Daoy (cell line): ENCODE measurements around the gene C2orf15. TPM values are rescaled to one million over a fixed set of nuclear protein-coding genes. Genes with fewer than 3 reads are reported as not detected.
"Not testable (repeated sequence)": the region's sequence is repeated elsewhere in the genome, so short reads cannot be mapped to it uniquely, and the experiment has no call there.

Source experiments
- DNase-seq: peaks from one replicate; pipeline ENCODE4 v3.0.0-alpha.2; 2015; ENCODE audit warnings: low read depth
- total RNA-seq: library from RNA; depleted of rRNA; stranded (reverse); fragments of >200 nt; shearing (Covaris generic); gene quantifications from 2 replicates; pipeline ENCODE4 v1.2.3, GENCODE V29; 2014; rRNA removed

The C2orf15 gene
- total RNA-seq, 1 experiment from 2014 or later = 0.11 TPM

DNA sequence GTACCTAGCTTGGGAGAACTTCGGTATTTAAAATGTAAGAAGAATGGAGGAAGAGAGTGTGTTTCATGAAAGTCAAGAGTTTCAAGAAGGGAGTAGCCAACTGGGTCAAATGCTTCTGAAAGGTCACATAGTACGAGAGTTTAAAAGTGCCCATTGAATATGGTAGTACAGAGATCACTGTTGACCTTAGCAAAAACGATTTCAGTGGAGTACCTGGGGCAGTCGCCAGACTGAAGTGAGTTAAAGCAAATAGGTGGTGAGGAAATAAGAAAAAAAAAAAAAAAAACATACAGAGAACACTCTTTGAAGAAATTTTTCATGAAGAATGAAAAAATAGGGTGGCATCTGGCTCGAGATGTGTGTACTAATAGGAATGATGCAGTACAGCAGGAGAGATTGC lies 24.7 kb downstream of the C2orf15 start:
- DNase-seq = no peak

DNA sequence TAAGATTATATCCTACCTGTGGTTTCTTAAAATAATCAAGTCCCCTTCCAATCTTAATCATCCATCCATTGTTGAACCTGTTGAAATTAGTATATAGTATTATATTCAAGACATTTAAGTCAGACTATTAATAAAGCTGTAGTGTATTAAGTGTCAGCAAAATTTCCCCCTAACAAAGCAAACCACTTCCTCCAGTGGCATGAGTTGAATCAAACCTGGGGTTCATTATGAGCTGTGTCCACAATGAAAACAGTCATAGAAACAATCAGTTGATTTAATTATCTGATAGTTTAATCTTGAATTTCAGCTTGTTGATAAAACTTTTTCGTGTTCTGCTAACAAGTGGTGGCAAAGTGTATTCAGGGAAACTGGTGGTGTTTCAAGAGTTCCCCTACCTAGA lies 28.0 kb downstream of the C2orf15 start:
- DNase-seq = no peak

DNA sequence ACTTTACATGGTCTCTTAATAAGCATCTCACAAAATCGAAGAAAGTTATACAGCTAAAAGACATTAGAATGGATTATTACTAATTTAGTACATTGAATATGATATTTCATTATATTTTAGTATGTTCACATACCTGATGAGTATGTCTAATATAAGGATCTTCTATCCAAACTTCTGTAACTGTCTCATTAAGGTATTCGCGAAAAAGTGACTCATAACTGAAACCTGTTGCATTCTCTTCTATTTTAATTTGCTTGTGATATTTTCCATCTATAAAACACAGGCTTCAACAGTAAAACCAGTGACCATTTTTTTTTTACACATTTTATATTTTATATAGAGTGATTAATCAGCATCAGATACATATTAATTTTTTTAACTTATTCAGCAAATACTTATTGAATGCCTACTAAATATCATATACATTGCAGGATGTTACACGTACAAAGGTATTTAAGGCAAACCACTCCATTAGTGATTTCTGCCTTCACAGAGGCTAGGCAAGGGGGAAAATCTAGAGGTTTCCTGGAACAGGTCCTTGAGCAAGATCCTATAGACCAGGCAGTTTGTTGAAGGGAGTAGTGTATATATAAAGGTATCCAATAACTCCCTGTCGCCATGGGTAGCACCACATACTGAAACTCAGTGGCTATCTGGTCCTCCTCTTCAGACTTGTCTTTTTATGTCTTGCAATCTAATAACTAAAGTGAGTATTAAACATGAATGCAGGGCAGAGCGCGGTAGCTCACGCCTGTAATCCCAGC lies 30.1 kb downstream of the C2orf15 start:
- DNase-seq = no peak

DNA sequence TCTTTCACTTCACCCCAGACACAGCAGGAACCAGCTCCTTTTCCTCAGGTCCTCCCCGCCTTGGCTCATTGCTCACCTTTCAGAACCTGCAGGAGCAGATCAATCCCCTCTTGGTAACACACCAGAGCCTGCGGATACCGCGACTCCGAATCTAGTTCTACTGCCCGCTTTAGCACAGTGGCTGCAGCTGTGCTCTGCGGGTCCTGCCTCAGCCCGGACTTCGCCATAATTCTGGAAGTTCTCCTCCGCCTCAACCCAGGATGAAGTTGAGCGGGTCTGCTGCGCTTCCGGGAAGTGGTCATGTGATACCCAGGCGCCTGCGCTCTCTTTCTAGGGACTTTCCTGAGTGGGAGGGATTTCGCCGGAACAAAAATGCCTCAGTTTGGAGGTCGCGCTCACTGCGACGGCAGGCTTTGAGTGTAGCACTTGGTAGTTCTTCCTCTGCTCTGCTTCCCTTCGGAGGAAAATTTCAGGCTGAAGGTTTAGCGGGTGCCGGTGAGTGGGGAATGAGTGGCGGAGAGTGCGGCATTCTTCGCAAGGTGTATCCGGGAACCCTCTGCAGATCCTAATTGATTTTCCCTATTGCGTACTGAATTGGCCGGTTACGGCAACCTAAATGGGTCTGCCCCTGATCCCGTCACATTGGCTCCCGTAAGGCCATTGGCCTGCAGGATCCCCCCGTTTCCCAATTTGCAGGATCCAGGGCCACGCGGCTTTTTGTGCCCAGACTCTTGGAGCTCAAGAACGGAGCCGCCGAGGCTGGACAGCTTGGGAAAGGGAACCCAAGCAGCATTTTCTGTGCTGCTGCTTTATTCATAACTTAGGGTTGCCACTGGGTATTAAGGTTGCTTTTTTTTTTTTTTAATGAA lies 39.5 kb downstream of the C2orf15 start, which contains the start of the genes MITD1 and MRPL30:
Gene MITD1 (minus strand): TSS at position 304 of the 869 bp plus-strand sequence. CDS start 77 bp downstream, at position 227.
Gene MRPL30 (plus strand): TSS at position 430 of the 869 bp plus-strand sequence. CDS start 5,020 bp downstream, outside the sequence.
- DNase-seq = peak; percentile 95

DNA sequence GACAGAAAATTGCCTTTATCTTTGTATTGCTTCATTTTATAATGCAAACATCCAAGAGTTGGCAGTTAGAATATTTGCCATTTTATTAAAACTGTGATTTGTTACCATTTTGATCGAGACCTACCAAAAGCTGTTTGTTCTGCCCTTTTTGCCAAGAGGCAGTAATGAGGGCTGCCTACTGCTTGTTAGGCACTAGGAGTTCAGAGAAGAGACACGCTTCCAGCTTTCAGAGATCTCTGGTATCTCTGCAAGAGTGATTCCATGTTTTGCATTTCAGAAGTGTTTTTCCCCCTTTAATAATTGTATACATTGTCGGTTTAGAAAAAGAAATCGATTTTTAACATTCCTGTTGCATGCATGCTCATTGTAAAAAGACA lies 40.1 kb downstream of the C2orf15 start:
- DNase-seq = no peak

DNA sequence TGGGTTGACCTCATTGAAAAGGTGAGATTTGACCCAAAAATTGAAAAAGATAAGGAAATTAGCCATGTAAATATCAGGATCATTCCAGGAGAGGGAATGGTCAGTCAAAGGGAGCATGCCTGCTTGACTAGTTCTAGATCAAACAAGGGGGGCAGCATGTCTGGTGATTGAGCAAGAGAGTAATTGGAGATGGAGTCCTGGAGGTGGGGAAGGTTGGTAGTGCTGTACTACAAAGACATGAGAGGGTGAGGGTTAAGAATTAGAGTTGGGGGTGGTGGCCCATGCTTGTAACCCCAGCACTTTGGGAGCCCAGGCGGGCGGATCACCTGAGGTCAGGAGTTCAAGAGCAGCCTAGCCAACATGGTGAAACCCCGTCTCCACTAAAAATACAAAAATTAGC lies 41.5 kb downstream of the C2orf15 start:
- no peak for DNase-seq

DNA sequence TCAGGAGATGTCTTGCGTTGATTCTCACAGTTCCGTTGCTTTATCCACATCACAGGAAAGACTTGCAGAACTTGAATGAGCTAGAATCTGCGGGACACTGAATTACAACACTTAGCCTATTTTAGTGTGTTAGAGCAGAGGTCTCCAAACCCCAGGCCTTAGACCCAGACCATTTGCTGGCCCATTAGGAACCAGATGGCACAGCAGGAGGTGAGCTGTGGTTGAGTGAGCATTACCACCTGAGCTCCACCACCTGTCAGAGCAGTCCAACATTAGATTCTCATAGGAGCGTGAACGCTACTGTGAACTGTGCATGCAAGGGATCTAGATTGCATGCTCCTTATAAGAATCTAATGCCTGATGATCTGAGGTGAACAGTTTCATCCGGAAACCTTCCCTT lies 43.3 kb downstream of the C2orf15 start:
- no peak for DNase-seq

DNA sequence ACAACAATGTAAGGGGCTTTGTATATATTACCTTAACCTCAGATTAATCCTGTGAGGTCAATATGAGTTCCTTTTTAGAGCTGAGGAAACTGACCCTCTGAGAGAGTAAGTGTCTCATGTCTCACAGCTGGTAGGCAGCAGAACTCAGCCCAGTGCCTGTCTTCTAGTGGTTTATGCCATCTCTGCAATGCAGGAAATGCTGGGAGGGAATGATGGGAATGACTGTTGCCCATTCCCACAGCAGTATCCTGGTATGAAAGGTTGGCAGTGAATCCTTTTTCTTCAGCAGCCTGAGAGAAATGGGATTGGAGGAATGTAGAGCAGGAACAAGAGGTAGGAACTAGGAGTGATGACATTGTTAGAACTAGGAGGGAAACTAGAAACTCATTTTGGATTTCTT lies 45.5 kb downstream of the C2orf15 start:
- no peak for DNase-seq

DNA sequence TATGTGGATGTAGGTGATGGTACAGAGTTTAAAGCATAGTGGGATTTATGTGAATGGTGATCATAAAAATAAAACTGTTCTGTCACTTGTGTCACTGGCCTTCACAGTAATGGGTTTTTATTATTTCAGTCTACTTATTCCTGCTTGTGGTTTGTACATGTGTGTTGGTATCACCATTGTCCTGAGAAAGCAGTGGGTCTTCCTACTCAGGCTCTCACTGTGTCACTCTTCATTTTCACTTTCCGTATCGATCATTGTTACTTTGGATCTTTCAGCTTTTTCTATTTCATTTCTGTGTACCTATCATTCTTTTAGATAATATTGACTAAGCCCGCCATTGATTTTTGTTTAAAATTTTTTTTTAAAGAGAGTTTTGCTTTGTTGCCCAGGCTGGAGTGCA lies 46.9 kb downstream of the C2orf15 start:
- DNase-seq = no peak

DNA sequence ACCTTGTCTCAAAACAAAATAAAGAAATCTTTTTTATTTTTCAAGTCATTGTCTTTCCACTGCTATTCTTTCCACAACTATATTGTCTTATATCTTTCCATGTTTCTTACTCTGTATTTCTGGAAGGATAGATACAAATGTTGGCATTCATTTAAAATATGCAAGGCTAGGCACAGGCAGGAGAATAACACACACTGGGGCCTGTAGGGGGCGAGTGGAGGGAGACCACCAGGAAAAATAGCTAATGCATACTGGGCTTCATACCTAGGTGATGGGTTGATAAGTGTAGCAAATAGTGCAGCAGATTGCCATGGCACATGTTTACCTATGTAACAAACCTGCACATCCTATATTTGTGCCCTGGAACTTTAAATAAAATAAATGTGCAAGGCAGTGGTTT lies 49.0 kb downstream of the C2orf15 start:
- no peak for DNase-seq

DNA sequence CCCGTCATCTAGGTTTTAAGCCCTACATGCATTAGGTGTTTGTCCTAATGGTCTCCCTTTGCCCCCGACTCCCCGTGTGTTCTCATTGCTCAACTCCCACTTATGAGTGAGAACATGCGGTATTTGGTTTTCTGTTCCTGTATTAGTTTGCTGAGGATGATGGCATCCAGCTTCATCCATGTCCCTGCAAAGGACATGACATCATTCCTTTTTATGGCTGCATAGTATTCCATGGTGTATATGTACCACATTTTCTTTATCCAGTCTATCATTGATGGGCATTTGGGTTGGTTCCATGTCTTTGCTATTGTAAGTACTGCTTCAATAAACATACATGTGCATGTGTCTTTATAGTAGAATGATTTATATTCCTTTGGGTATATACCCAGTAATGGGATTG lies 50.9 kb downstream of the C2orf15 start:
- not testable (repeated sequence) for DNase-seq

DNA sequence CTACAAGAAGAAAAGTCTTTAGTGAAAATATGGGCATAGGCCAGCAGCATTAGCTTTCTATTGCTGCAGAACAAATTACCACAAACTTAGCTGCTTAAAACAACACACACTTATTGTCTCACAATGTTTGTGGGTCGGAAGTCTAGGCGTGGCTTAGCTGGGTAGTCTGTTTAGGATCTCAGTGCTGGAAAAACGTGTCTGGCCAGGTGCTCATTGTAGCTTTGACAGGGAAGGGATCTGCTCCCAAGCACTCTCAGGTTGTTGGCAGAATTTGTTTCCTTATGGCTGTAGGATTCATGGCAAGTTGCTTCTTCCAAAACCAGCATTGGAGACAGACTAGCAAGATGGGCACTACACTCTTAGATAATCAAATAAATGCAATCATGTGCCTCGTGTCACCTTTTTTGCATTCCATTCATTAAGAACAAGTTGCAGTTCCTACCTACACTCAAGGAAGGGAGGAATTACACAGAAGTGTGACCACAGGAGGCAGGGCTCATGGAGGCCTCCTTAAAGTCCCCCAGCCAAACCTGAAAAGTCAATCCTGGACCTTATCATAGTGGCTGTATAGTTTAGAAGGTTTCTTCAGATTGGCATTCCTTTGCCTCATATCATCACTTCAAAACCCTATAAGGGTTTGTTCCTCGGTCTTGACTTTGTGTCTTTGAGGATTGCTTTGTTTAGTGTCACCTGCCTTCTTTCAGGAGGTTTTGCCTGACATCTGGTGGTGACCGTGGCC lies 56.8 kb downstream of the C2orf15 start:
- DNase-seq = no peak

DNA sequence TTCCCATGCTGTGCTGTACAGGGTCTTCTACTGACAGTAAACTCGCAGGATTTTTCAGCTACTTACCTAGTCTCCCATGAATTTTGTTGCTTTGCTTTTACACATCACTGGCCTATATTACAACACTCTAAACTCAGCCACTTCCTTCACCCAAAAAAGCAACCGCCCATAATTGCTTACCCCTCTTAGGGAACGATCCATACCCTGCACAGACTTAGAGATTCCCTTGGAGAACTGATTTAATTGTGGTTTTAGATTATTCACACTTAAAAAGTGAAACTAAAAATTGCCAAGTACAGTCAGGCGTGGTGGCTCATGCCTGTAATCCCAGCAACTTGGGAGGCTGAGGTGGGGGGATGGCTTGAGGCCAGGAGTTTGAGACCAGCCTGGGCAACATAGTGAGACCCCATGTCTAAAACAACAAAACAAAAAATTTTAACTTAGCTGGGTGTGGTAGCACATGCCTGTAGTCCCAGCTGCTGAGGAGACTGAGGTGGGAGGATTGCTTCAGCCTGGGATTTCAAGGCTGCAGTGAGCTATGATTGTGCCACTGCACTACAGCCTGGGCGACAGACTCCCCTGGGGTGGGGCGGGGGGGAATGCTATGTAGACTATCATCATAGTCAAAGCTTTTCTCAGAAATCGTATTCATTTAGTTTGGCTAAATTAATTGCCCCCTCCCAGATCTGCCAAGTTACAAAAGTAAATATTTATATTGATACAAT lies 58.7 kb downstream of the C2orf15 start:
- DNase-seq = no peak

Other genes with a start within 250 kb of the C2orf15 start
- 0.33 and 1.3 TPM in 2 replicates for gene CRACDL, start 205.5 kb upstream of the C2orf15 start, total RNA-seq
- gene TSGA10, start 13.2 kb downstream of the C2orf15 start, total RNA-seq = 8.2 TPM in 2 replicates
- 7.7 and 13.6 TPM in 2 replicates for gene LIPT1, start 13.3 kb downstream of the C2orf15 start, total RNA-seq
- 31.6 and 37.2 TPM in 2 replicates for gene MITD1, start 39.4 kb downstream of the C2orf15 start, total RNA-seq
- 39.6 and 52.6 TPM in 2 replicates for gene MRPL30, start 39.5 kb downstream of the C2orf15 start, total RNA-seq
- not detected in 2 replicates for gene LYG2, start 114.0 kb downstream of the C2orf15 start, total RNA-seq
- gene LYG1, start 159.5 kb downstream of the C2orf15 start, total RNA-seq = not detected in 2 replicates
- gene TXNDC9, start 194.6 kb downstream of the C2orf15 start, total RNA-seq = 111 and 121 TPM in 2 replicates
- 16.6 and 18.9 TPM in 2 replicates for gene EIF5B, start 195.7 kb downstream of the C2orf15 start, total RNA-seq